Endometrial microvascular endothelial cells (primary cell): ENCODE results near the gene FBLN7. TPM values are rescaled to one million over a fixed set of nuclear protein-coding genes. Genes with fewer than 3 reads are reported as not detected.
"Not testable (repeated sequence)": the region's sequence is repeated elsewhere in the genome, so short reads cannot be mapped to it uniquely, and the experiment has no call there.

ENCODE experiments used
- in situ Hi-C: cut with HindIII; loops from 2 replicates; pipeline ENCODE4 v1.10.0; 2017; ENCODE audit warnings: low sequenced_read_pairs, low pct_unique_long_range_greater_than_20kb; ENCODE audit errors: inconsistent ontology term
- total RNA-seq: library from RNA; depleted of rRNA; stranded (reverse); fragments of >200 nt; gene quantifications from one replicate; pipeline ENCODE4 v1.2.3, GENCODE V29; 2015; ENCODE audit errors: inconsistent ontology term

FBLN7 gene, protein sequence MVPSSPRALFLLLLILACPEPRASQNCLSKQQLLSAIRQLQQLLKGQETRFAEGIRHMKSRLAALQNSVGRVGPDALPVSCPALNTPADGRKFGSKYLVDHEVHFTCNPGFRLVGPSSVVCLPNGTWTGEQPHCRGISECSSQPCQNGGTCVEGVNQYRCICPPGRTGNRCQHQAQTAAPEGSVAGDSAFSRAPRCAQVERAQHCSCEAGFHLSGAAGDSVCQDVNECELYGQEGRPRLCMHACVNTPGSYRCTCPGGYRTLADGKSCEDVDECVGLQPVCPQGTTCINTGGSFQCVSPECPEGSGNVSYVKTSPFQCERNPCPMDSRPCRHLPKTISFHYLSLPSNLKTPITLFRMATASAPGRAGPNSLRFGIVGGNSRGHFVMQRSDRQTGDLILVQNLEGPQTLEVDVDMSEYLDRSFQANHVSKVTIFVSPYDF
- total RNA-seq: 3.2 TPM

DNA sequence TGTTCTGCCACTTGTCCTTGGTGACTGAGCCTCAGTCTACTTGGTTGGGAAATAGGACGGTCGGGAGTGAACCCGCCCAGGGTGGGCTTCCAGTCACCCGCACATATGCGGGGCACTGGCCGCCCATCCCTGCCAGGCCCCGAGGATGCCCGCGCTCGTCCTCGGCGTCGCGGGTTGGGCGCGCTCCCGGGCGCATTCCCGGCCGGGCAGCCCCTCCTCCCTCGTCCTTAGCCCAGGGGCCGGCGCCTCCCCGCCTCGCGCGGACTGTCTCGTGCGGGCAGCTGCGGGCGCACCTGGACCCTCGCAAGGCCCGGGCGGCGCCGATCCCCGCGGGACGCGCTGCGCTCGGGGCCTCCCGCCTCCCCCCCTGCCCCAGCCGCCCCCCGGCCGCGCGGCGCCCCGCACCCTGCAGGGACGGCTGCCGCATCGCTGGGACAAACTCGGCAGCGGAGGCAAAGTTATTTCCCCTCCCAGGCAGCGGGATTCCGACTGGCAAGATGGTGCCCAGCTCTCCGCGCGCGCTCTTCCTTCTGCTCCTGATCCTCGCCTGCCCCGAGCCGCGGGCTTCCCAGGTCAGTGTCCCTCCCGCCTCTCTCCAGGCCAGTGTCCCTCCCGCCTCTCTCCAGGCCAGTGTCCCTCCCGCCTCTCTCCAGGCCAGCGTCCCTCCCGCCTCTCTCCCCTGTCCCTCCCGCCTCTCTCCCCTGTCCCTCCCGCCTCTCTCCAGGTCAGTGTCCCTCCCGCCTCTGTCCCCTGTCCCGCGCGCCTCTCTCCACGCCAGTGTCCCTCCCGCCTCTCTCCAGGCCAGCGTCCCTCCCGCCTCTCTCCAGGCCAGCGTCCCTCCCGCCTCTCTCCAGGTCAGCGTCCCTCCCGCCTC is at the start of gene FBLN7:
Gene FBLN7, plus strand, starts transcription at position 227 of the 874 bp plus-strand sequence. Its CDS starts 271 bp downstream, at position 498.
- in situ Hi-C loops: no loop called here

DNA sequence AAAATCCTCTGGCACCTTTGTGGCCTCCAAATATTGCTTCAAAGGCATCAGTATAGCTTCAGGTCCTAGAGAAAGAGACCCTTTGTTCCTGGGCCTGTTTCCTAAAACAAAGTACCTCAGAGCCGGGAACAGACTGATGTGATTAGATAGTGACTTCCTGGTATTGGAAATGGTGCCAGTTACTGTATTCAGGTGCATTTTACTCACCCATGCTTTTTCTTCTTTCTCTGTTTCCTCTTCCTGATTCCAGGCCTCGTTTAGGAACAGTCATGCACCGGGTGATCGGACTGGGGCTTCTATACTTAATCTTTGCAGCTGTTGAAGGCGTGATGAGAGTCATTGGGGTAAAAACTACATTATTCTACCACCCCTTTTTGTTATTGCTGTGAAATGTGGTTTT is 48.8 kb upstream of the FBLN7 start:
- in situ Hi-C loops: no loop called here

DNA sequence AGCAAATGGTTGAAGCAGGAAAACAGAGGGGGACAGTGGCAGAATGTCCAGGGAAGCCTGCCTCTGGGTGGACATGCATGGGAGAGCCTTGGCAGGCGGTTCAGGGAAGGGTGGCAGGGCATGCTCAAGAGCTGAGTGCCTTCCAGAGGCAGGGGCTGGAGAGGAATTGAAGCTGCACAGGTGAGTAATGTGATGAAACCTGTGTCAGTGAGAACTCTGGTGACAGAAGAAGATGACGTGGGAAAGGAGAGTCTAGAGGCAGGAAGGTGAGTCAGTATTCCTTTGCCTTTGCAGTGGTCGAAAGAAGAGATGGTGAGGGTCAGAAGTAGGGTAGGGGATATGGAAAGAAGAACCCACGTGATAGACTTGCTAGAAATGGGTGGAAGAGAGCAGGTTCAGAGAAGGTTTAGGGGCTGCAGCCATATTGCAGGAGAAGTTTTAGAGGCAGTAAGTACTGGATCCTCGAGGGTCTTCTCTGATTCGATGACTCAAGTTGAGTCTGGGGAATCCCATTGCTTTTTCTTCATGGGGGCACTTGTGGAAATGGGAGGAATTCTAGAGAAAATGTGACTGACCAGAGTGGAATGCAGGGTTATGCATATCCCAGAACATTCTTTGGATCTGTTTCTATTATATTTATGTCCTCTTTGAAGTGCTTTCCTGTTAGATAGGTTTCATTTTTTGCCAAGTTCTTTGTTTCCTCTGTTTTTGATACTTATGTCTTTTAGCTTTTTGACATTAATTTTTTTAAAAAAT is 45.7 kb upstream of the FBLN7 start:
- in situ Hi-C loops: no loop called here

DNA sequence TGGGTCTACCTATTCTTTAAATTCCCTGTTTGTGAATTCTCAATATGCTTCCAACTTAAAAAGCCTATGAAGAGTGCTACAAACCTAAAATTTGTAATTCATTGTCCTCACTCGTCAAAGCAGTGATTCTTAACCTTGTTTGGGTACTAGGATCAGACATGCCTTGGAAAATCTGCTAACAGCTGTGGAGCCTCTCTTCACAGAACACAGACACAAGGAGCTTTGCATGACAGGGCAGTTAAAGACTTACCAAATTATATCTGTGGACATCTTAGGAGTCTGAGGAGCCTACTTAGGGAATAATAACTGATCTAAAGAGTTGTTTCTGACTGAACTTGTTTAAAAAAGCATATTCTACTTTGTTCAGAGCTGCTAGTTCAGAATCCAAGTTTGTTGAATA is 45.0 kb upstream of the FBLN7 start:
- in situ Hi-C loops: no loop called here

DNA sequence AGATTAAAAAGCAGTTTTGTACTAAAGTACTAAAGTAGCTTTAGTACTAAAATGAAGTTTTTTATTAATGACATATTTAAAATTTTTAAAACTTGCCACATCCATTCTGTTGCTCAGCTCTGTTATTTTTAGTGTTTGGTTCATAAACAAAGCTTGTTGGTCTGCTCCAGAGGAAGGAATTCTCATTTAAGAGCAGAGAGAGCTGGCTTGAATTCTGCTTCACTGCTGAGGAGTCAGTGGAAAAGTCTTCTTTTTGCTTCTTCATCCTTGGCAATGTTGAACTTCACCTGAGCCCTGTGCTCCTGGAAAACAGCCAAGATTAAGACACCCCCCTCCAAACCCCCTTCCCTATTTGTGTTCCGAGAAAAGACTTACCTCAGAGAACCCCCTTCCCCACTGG is 42.5 kb upstream of the FBLN7 start:
- in situ Hi-C loops: no loop called here

DNA sequence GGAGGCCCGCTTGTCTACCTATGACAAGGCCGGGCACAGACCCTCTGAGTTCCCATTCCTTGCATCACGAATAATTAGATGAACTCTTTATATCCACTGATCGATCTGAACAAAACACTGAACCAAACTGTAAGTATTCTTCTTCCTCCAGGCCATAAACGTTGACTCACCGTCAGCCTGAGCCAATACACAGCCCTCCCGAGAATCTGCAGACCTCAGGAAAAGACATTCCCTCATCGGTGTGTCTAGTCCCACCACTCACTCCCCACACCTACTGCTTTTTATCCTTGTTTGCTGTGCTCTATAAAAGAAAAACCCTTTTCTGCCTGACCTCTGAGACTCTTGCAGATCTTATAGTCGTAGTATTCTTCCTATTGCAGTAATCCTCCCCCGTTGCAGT is 42.1 kb upstream of the FBLN7 start:
- in situ Hi-C loops: no loop called here

DNA sequence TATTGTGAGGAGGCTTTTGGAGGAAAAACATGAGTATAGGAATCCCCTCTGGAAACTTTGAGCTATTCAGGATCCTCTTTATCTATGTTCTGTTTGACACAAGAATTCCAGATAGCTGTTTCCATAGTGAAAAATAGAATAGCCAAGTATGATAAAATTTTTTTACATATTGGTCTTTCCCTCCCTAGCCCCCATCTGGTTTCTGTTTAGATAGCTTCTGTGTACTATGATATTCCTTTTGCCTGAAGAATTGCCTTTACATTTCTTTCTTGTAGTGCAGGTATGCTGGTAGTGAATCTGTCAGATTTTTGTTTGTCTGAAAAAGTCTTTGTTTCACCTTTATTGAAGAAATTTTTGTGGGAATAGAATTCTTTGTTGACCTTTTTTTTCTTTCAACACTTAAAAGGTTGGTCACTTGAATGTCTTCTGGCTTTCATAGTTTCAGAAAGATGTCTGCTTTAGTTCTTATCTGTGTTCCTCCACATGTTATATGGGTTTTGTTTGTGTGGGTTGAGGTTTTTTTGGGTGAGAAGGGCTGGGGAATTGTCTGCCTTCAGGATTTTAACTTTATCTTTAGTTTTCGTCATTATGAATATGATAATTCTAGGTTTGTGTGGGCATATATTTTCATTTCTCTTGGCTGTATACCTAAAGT is 29.9 kb upstream of the FBLN7 start:
- in situ Hi-C loops: no loop called here

DNA sequence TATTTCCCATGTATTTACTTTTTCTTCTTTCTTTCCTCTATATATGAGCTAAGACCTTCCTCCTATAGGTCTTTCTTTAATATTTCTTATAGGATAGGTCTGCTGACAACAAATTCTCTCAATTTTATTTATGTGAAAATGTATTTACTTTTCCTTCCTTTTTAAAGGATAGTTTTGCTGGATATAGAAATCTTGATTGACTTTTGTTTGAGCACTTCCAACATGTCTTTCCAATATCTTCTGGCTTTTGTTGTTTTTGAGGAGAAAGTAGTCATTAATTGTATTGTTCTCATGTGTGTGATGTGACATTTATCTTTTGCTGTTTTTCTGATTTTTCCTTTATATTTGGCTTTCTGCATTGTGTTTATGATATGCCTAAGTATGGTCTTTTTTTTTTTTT is 28.9 kb upstream of the FBLN7 start:
- in situ Hi-C loops: no loop called here

DNA sequence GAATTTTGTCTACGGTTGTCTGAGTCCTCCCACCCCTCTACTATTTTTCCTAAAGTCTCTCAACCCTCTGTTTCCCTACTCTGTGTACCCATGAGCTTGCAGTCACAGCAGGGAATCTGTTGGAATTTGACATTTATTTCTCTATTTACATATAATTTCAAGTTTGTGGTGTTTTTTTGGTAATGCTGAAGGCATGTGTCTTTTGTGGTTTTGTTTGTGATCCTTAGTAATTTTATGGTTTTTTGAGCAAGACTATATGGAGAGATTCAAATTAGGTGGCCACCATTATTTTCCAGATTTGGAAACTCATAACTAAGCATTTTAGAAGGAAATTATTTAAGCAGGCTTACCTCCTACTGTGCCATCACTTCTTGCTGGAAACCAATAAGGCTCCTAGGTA is 27.2 kb upstream of the FBLN7 start:
- in situ Hi-C loops: no loop called here

DNA sequence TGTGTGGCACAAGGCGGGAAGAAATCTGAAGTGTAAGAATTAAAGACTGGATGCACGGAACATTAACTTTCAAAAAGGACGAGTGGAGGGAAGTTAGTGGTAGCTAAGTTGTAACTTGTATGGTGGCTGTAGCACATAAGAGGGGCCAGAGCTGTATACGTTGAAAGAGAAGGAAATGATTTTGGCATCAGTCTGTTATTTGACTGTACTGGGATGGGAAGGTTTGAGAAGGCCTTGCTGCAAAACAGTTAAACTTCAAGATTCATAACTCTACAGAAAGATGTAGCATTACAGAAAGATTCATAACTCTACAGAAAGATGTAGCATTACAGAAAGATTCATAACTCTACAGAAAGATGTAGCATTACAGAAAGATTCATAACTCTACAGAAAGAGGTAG is 24.8 kb upstream of the FBLN7 start:
- in situ Hi-C loops: not testable (repeated sequence)

DNA sequence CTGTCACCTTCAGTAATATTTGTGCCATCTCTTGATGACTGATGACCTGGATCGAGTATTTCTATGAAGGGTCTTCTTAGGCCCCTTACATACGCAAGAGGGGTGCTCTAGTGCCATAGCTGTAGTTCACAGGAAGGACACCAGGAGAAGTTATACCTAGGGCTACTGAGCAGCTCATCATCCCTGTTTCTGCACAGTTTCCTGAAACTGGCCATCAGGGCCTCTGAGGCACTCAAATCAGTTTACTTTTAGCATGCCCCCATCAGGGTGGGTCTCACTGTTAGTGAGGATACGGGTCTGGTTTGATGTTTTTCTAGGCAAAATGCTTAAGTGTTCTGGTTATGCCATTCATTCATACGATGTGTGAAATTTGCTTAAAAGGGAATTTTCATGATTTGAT is 20.0 kb upstream of the FBLN7 start:
- in situ Hi-C loops: no loop called here

DNA sequence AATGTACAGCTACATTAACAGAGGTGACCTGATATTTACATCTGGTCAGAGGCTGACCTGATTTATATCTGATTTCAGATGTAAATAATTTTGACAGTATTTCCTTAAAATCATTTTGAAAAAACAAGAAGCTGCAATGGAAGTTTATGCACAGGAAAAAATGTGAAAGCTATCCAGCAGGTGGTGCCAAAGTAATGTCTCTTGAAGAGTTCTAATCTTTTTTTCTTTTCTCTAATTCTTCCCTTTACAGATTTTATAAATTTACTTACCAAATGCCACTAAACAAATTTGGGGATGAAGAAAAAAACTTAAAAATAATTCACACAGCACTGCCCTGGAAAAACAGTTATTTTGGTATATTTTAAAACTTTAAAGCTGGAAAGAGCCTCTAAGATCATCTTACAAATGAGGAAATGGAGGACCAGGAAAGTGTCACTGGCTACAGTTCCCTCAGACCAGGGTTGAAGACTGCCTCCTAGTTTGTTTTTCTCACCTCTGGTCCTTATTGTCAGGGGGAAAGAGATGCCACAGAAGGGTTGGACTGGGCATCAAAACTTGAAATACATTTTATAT is 16.4 kb upstream of the FBLN7 start:
- in situ Hi-C loops: no loop called here

DNA sequence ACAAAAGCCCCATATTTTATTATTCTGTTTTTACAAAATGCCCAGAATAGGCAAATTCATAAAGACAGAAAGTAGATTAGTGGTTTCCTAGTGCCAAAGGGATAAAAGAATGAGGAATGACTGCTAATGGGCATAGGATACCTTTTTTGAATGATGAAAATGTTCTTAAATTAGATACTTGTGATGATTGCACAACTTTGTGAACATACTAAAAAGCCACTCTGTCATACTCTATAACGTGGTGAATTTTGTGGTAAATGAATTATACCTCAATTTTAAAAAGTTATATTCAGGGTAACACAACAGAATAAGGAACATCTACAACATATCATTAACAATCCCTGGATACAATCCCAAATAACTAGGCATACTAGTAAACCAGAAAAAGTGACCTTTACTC is 9.1 kb upstream of the FBLN7 start:
- in situ Hi-C loops: no loop called here

DNA sequence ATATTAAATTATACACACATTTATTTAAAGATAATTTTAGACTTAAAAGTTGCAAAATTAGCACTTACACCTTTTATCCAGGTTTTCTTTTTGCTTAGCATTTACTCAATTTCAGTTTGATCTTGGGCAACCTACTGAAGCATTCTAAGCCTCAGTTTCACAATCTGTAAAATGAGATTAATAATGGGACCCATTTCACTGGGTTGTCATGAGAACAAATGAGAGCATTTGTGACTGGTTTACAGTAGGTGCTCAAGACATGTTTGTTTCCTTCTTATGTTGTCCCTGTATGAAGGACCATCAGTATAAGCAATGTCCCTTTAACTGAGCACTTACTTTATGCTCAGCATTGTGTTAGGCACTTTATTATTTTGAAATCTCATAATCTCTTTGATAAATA is 4.8 kb upstream of the FBLN7 start:
- in situ Hi-C loops: no loop called here

DNA sequence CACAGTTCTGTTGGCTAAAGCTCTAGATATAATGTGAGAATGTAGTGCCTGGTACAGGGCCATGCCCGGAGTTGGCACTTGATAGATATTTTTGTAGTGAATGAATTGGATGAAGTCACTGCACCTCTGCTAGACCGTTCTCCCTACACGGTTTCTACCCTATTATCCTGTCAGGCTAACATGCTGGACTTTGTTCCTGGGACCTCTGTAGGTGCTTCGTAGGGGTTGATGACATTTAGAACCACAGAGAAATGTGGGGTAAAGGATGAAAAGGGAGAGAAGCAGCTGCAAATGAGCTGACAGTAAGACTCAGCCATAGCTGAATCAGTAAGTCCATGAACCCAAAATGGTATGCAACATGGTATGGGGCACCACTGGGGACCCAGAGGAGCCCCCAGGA is 4.1 kb upstream of the FBLN7 start:
- in situ Hi-C loops: no loop called here

DNA sequence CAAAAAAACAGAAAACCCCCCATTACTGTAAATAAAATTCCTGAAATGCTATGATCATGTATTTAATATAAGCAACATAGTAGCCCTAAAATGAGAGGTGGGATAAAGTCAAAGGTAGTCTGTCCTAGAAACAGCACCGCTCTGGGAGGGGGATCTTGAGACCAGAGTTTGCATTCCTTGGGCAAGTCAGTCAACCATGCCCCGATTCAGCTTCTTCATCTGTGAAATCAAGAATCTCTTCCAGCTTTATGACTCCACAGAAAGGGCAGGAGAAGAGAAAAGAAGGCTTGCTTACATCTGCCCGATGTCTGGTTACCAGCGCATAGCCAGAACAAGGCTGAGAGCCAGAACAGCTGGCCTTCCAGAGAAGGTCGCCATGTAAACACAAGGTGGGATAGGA is 2.1 kb upstream of the FBLN7 start:
- in situ Hi-C loops: no loop called here

DNA sequence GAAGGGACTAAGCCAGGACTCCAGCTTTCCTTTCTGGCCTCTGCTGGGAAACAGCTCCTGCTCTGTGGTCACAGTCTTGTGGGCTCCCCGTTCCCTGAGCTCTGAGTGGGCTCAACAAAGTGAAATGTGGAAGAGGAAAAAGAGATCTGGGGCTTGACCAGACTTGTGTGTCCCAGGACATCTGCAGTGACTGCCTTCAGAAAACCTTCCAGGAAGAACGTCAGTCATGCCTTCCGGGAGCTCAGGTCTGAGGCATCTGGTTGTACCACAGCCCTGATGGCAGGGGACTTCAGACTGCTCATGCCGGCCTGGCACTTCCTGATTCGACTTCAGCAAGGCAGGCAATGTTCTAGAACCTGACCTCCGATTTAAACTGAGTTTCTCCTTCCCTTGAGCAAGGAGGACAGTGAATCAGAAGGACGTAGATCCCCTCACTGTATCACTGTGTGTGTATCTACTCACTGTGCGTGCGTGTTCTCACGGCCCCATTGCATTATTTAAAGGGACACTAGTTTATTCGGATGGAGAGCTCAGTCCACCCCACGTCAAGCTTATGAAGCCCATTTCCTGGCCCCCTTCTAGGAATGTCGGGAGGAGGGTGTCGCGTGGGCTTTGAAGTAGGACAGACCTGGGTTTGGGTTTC is 548 bp upstream of the FBLN7 start:
- in situ Hi-C loops: no loop called here

DNA sequence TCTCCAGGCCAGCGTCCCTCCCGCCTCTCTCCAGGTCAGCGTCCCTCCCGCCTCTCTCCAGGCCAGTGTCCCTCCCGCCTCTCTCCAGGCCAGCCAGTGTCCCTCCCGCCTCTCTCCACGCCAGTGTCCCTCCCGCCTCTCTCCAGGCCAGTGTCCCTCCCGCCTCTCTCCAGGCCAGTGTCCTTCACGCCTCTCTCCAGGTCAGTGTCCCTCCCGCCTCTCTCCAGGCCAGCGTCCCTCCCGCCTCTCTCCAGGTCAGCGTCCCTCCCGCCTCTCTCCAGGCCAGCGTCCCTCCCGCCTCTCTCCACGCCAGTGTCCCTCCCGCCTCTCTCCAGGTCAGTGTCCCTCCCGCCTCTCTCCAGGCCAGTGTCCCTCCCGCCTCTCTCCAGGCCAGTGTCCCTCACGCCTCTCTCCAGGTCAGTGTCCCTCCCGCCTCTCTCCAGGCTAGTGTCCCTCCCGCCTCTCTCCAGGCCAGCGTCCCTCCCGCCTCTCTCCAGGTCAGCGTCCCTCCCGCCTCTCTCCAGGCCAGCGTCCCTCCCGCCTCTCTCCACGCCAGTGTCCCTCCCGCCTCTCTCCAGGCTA is 939 bp downstream of the FBLN7 start:
- in situ Hi-C loops: not testable (repeated sequence)
